GM12878 (cell line): Measurements from ENCODE around the gene HAND1. TPM values are rescaled to one million over a fixed set of nuclear protein-coding genes. Genes with fewer than 3 reads are reported as not detected.

Source experiments
- ATF7 ChIP-seq: fragments of 450-650 bp; IDR thresholded peaks from 2 replicates; pipeline ENCODE4 v1.6.1; 2016; ENCODE audit warnings: low read depth, mild to moderate bottlenecking
- BCL11A ChIP-seq: IDR thresholded peaks from 2 replicates; pipeline ENCODE4 v1.6.1; 2011; ENCODE audit warnings: low read depth, low read length
- BMI1 ChIP-seq: fragments of 450-650 bp; IDR thresholded peaks from 2 replicates; pipeline ENCODE4 v1.6.1; 2016; ENCODE audit warnings: mild to moderate bottlenecking, moderate library complexity, borderline replicate concordance
- CBX5 ChIP-seq: sonication (generic); IDR thresholded peaks from 2 replicates; pipeline ENCODE4 v1.6.1; 2016; ENCODE audit warnings: low read depth, moderate library complexity, mild to moderate bottlenecking, inconsistent platforms
- CHD1 ChIP-seq: IDR thresholded peaks from 2 replicates; pipeline ENCODE4 v1.6.1; 2012; ENCODE audit warnings: low read depth, low read length, improper control_type of control experiment
- FOXK2 ChIP-seq: fragments of 450-650 bp; IDR thresholded peaks from 2 replicates; pipeline ENCODE4 v1.6.1; 2017; ENCODE audit warnings: mild to moderate bottlenecking, moderate library complexity
- JUNB ChIP-seq: IDR thresholded peaks from 2 replicates; pipeline ENCODE4 v1.6.1; 2016; ENCODE audit warnings: antibody characterized with exemption, mild to moderate bottlenecking
- JUND ChIP-seq: IDR thresholded peaks from 2 replicates; pipeline ENCODE4 v1.6.1; 2012; ENCODE audit warnings: low read depth, mild to moderate bottlenecking, low read length, improper control_type of control experiment, moderate library complexity
- KDM1A ChIP-seq: fragments of 200-600 bp; sonication (generic); IDR thresholded peaks from 2 replicates; pipeline ENCODE4 v1.6.1; 2016; ENCODE audit warnings: borderline replicate concordance
- MTA3 ChIP-seq: IDR thresholded peaks from 2 replicates; pipeline ENCODE4 v1.6.1; 2012; ENCODE audit warnings: low read length, inconsistent platforms, borderline replicate concordance
- MXI1 ChIP-seq: fragments of 150-350 bp; IDR thresholded peaks from 2 replicates; pipeline ENCODE4 v1.6.1; 2011; ENCODE audit warnings: low read depth, mild to moderate bottlenecking, inconsistent platforms, low read length, improper control_type of control experiment
- RUNX3 ChIP-seq: IDR thresholded peaks from 2 replicates; pipeline ENCODE4 v1.6.1; 2012; ENCODE audit warnings: low read length, inconsistent platforms
- SIN3A ChIP-seq: IDR thresholded peaks from 2 replicates; pipeline ENCODE4 v1.6.1; 2012; ENCODE audit warnings: low read depth, low read length, improper control_type of control experiment
- SREBF2 ChIP-seq: IDR thresholded peaks from 2 replicates; pipeline ENCODE4 v1.6.1; 2012; ENCODE audit warnings: mild to moderate bottlenecking, low read length
- SRF ChIP-seq, 2 experiments: IDR thresholded peaks; 2 replicates each; pipeline ENCODE4 v1.6.1; 2011; ENCODE audit warnings: low read depth in 2 of 2, low read length in 2 of 2, mild to moderate bottlenecking in 1 of 2, moderate library complexity in 1 of 2
- STAT1 ChIP-seq: fragments of 450-650 bp; conservative IDR thresholded peaks from 2 replicates; pipeline ENCODE4 v1.6.1; 2014; ENCODE audit warnings: antibody characterized with exemption, mild to moderate bottlenecking
- SUZ12 ChIP-seq: fragments of 200-600 bp; sonication (generic); IDR thresholded peaks from one replicate; pipeline ENCODE4 v1.6.1; 2018; ENCODE audit warnings: antibody characterized with exemption, mild to moderate bottlenecking; ENCODE audit not compliant: unreplicated experiment
- WRNIP1 ChIP-seq: IDR thresholded peaks from 2 replicates; pipeline ENCODE4 v1.6.1; 2011; ENCODE audit warnings: low read depth, low read length, improper control_type of control experiment, borderline replicate concordance
- ZNF24 ChIP-seq: fragments of 450-650 bp; IDR thresholded peaks from 2 replicates; pipeline ENCODE4 v1.6.1; 2017; ENCODE audit warnings: antibody characterized with exemption, mild to moderate bottlenecking
- polyA plus RNA-seq, 11 experiments: library from polyadenylated mRNA; depleted of rRNA in 4 of 11; unstranded in 6 of 11; stranded (reverse) in 5 of 11; fragments of >200 nt; fragmentation: Nextera tagmentation in 4 of 11; fragmentation: Illumina TruSeq in 1 of 11; extraction: Ambion mirVana in 4 of 11; extraction: Trizol in 1 of 11; gene quantifications; 1 replicate in 1 of 11; 2 replicates in 10 of 11; pipeline versions ENCODE4 v1.2.1 to v1.2.3, GENCODE V29; 2011 to 2016; ENCODE audit warnings: inconsistent platforms in 2 of 11, missing spikeins in 2 of 11, low read depth in 1 of 11
- total RNA-seq, 4 experiments: library from RNA; depleted of rRNA in 3 of 4; stranded (reverse); fragments of >200 nt in 3 of 4; fragmentation: Illumina TruSeq in 1 of 4; extraction: Trizol in 1 of 4; gene quantifications; 2 replicates each; pipeline versions ENCODE4 v1.2.1 to v1.2.3, GENCODE V29; 2013 to 2021
- TF ChIP-seq, protein P1 (sequence below): IDR thresholded peaks from 2 replicates; pipeline ENCODE4 v1.6.1; 2012; ENCODE audit warnings: improper control_type of control experiment, low read depth, low read length; ENCODE audit not compliant: insufficient replicate concordance
- TF ChIP-seq, protein P2 (sequence below): fragments of 450-650 bp; IDR thresholded peaks from 2 replicates; pipeline ENCODE4 v1.6.1; 2014; ENCODE audit warnings: mild to moderate bottlenecking
- TF ChIP-seq, protein P3 (sequence below): IDR thresholded peaks from 2 replicates; pipeline ENCODE4 v1.6.1; 2011; ENCODE audit warnings: mild to moderate bottlenecking, low read depth, low read length, moderate library complexity; ENCODE audit not compliant: insufficient replicate concordance
- TF ChIP-seq, protein P4 (sequence below): fragments of 450-650 bp; formaldehyde crosslinking; IDR thresholded peaks from 2 replicates; pipeline ENCODE4 v1.5.0; 2022; ENCODE audit warnings: mild to moderate bottlenecking, missing genetic modification characterization

The HAND1 gene
- total and polyA plus RNA-seq, 10 of the 15 experiments (the other 5 are each of a cell fraction or from before 2014, with no cell fraction given): 0.06 to 0.41 (median 0.27) TPM; not detected in 4

DNA sequence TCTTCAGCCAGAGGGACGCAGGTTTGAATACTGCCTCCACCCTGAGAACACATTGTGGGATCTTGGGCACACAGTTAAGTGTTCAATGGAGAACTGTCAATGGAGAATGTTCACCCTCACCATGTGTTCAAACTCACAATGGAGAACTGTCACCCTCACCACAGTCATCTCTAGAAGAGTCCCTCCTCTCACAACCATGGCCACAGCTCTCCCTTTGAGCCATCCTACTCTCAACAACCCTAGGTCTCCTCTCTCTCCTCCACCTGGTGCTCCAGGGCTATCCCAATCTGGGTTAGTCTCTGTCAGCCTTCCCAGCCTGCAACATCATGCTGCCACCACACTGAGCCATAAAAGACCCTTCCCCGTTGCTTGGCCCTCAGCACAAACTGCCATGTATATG, 36.3 kb upstream of the HAND1 start (continued):
- TF ChIP-seq MXI1 (no peak), KDM1A (no peak), MTA3 (no peak), SRF (IDR thresholded peaks at IDR 0.05; ENCODE audit: low read depth in 2 of 2, low read length in 2 of 2) (no peak), ATF7 (no peak), CBX5 (no peak), WRNIP1 (no peak), BCL11A (0 out of 2 replicates have a peak, but pooled peaks have one; percentile 18), STAT1 (no peak), FOXK2 (no peak), JUND (no peak), SIN3A (no peak), JUNB (peak; percentile 56), SUZ12 (no peak), CHD1 (no peak), BMI1 (no peak), SREBF2 (no peak), RUNX3 (peak; percentile 60), ZNF24 (no peak)
- TF ChIP-seq, protein P1, sequence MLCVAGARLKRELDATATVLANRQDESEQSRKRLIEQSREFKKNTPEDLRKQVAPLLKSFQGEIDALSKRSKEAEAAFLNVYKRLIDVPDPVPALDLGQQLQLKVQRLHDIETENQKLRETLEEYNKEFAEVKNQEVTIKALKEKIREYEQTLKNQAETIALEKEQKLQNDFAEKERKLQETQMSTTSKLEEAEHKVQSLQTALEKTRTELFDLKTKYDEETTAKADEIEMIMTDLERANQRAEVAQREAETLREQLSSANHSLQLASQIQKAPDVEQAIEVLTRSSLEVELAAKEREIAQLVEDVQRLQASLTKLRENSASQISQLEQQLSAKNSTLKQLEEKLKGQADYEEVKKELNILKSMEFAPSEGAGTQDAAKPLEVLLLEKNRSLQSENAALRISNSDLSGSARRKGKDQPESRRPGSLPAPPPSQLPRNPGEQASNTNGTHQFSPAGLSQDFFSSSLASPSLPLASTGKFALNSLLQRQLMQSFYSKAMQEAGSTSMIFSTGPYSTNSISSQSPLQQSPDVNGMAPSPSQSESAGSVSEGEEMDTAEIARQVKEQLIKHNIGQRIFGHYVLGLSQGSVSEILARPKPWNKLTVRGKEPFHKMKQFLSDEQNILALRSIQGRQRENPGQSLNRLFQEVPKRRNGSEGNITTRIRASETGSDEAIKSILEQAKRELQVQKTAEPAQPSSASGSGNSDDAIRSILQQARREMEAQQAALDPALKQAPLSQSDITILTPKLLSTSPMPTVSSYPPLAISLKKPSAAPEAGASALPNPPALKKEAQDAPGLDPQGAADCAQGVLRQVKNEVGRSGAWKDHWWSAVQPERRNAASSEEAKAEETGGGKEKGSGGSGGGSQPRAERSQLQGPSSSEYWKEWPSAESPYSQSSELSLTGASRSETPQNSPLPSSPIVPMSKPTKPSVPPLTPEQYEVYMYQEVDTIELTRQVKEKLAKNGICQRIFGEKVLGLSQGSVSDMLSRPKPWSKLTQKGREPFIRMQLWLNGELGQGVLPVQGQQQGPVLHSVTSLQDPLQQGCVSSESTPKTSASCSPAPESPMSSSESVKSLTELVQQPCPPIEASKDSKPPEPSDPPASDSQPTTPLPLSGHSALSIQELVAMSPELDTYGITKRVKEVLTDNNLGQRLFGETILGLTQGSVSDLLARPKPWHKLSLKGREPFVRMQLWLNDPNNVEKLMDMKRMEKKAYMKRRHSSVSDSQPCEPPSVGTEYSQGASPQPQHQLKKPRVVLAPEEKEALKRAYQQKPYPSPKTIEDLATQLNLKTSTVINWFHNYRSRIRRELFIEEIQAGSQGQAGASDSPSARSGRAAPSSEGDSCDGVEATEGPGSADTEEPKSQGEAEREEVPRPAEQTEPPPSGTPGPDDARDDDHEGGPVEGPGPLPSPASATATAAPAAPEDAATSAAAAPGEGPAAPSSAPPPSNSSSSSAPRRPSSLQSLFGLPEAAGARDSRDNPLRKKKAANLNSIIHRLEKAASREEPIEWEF: no peak
- TF ChIP-seq, protein P2, sequence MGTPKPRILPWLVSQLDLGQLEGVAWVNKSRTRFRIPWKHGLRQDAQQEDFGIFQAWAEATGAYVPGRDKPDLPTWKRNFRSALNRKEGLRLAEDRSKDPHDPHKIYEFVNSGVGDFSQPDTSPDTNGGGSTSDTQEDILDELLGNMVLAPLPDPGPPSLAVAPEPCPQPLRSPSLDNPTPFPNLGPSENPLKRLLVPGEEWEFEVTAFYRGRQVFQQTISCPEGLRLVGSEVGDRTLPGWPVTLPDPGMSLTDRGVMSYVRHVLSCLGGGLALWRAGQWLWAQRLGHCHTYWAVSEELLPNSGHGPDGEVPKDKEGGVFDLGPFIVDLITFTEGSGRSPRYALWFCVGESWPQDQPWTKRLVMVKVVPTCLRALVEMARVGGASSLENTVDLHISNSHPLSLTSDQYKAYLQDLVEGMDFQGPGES: no peak
- TF ChIP-seq, protein P3, sequence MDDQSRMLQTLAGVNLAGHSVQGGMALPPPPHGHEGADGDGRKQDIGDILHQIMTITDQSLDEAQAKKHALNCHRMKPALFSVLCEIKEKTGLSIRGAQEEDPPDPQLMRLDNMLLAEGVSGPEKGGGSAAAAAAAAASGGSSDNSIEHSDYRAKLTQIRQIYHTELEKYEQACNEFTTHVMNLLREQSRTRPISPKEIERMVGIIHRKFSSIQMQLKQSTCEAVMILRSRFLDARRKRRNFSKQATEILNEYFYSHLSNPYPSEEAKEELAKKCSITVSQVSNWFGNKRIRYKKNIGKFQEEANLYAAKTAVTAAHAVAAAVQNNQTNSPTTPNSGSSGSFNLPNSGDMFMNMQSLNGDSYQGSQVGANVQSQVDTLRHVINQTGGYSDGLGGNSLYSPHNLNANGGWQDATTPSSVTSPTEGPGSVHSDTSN: no peak
- TF ChIP-seq, protein P4, sequence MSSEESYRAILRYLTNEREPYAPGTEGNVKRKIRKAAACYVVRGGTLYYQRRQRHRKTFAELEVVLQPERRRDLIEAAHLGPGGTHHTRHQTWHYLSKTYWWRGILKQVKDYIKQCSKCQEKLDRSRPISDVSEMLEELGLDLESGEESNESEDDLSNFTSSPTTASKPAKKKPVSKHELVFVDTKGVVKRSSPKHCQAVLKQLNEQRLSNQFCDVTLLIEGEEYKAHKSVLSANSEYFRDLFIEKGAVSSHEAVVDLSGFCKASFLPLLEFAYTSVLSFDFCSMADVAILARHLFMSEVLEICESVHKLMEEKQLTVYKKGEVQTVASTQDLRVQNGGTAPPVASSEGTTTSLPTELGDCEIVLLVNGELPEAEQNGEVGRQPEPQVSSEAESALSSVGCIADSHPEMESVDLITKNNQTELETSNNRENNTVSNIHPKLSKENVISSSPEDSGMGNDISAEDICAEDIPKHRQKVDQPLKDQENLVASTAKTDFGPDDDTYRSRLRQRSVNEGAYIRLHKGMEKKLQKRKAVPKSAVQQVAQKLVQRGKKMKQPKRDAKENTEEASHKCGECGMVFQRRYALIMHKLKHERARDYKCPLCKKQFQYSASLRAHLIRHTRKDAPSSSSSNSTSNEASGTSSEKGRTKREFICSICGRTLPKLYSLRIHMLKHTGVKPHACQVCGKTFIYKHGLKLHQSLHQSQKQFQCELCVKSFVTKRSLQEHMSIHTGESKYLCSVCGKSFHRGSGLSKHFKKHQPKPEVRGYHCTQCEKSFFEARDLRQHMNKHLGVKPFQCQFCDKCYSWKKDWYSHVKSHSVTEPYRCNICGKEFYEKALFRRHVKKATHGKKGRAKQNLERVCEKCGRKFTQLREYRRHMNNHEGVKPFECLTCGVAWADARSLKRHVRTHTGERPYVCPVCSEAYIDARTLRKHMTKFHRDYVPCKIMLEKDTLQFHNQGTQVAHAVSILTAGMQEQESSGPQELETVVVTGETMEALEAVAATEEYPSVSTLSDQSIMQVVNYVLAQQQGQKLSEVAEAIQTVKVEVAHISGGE (CRISPR knock-in tag): no peak
